HEK293 (cell line): ENCODE results near the gene EIF4E2.

Experiments
- FEZF1 ChIP-seq: fragments of 450-650 bp; formaldehyde crosslinking; IDR thresholded peaks from 2 replicates; pipeline ENCODE4 v1.5.1; 2016; ENCODE audit warnings: missing biosample characterization, missing genetic modification characterization
- GLI2 ChIP-seq: fragments of 450-650 bp; formaldehyde crosslinking; IDR thresholded peaks from 2 replicates; pipeline ENCODE4; 2017; ENCODE audit warnings: missing biosample characterization, missing genetic modification characterization, low read depth, borderline replicate concordance
- GLI4 ChIP-seq: fragments of 450-650 bp; formaldehyde crosslinking; IDR thresholded peaks from 2 replicates; pipeline ENCODE4 v1.5.1; 2016; ENCODE audit warnings: missing biosample characterization, missing genetic modification characterization
- GLIS2 ChIP-seq: fragments of 450-650 bp; formaldehyde crosslinking; IDR thresholded peaks from 2 replicates; pipeline ENCODE4 v1.5.1; 2016; ENCODE audit warnings: missing biosample characterization, missing genetic modification characterization
- IKZF3 ChIP-seq: fragments of 450-650 bp; IDR thresholded peaks from 2 replicates; pipeline ENCODE4 v1.5.0; 2018; ENCODE audit warnings: missing biosample characterization, mild to moderate bottlenecking, missing genetic modification characterization, moderate library complexity
- KLF16 ChIP-seq: fragments of 450-650 bp; formaldehyde crosslinking; IDR thresholded peaks from 2 replicates; pipeline ENCODE4 v1.5.1; 2017; ENCODE audit warnings: missing biosample characterization, missing genetic modification characterization
- KLF8 ChIP-seq: fragments of 450-650 bp; formaldehyde crosslinking; IDR thresholded peaks from 2 replicates; pipeline ENCODE4 v1.5.1; 2016; ENCODE audit warnings: missing biosample characterization, missing genetic modification characterization
- MEIS1 ChIP-seq: sonication (generic); formaldehyde crosslinking; IDR thresholded peaks from 2 replicates; pipeline ENCODE4 v1.8.1; 2022; ENCODE audit warnings: missing genetic modification reagents, mild to moderate bottlenecking, borderline replicate concordance
- MZF1 ChIP-seq: fragments of 450-650 bp; formaldehyde crosslinking; IDR thresholded peaks from 2 replicates; pipeline ENCODE4 v1.5.1; 2017; ENCODE audit warnings: missing biosample characterization, missing genetic modification characterization, borderline replicate concordance
- SCRT2 ChIP-seq: fragments of 450-650 bp; formaldehyde crosslinking; IDR thresholded peaks from 2 replicates; pipeline ENCODE4 v1.5.1; 2016; ENCODE audit warnings: missing biosample characterization, missing genetic modification characterization
- SP2 ChIP-seq: fragments of 450-650 bp; formaldehyde crosslinking; IDR thresholded peaks from 2 replicates; pipeline ENCODE4 v1.5.1; 2016; ENCODE audit warnings: missing biosample characterization, missing genetic modification characterization
- SP7 ChIP-seq: fragments of 450-650 bp; formaldehyde crosslinking; IDR thresholded peaks from 2 replicates; pipeline ENCODE4 v1.5.1; 2016; ENCODE audit warnings: missing biosample characterization, missing genetic modification characterization
- ZBTB21 ChIP-seq: fragments of 450-650 bp; formaldehyde crosslinking; IDR thresholded peaks from 2 replicates; pipeline ENCODE4 v1.5.1; 2017; ENCODE audit warnings: missing biosample characterization, missing genetic modification characterization
- ZFHX2 ChIP-seq: fragments of 450-650 bp; formaldehyde crosslinking; conservative IDR thresholded peaks from 2 replicates; pipeline ENCODE4 v1.5.1; 2016; ENCODE audit warnings: missing biosample characterization, missing genetic modification characterization
- ZFP3 ChIP-seq: fragments of 450-650 bp; formaldehyde crosslinking; IDR thresholded peaks from 2 replicates; pipeline ENCODE4 v1.5.1; 2016; ENCODE audit warnings: low read depth, missing biosample characterization, missing genetic modification characterization
- ZFP37 ChIP-seq: fragments of 450-650 bp; formaldehyde crosslinking; IDR thresholded peaks from 2 replicates; pipeline ENCODE4 v1.5.1; 2016; ENCODE audit warnings: missing biosample characterization, missing genetic modification characterization
- ZNF138 ChIP-seq: fragments of 450-650 bp; formaldehyde crosslinking; IDR thresholded peaks from 2 replicates; pipeline ENCODE4 v1.5.1; 2016; ENCODE audit warnings: missing biosample characterization, missing genetic modification characterization, borderline replicate concordance
- ZNF140 ChIP-seq: fragments of 450-650 bp; formaldehyde crosslinking; IDR thresholded peaks from 2 replicates; pipeline ENCODE4 v1.5.1; 2016; ENCODE audit warnings: missing biosample characterization, missing genetic modification characterization
- ZNF292 ChIP-seq: fragments of 450-650 bp; formaldehyde crosslinking; IDR thresholded peaks from 2 replicates; pipeline ENCODE4 v1.5.1; 2016; ENCODE audit warnings: low read depth, missing biosample characterization, missing genetic modification characterization, borderline replicate concordance
- ZNF341 ChIP-seq: fragments of 450-650 bp; formaldehyde crosslinking; IDR thresholded peaks from 2 replicates; pipeline ENCODE4; 2016; ENCODE audit warnings: low read depth, missing biosample characterization, missing genetic modification characterization
- ZNF354C ChIP-seq: fragments of 450-650 bp; formaldehyde crosslinking; IDR thresholded peaks from 2 replicates; pipeline ENCODE4 v1.5.1; 2016; ENCODE audit warnings: missing biosample characterization, missing genetic modification characterization, low read depth, borderline replicate concordance
- ZNF433 ChIP-seq: fragments of 450-650 bp; formaldehyde crosslinking; IDR thresholded peaks from 2 replicates; pipeline ENCODE4 v1.5.1; 2016; ENCODE audit warnings: missing biosample characterization, missing genetic modification characterization, low read depth
- ZNF514 ChIP-seq: fragments of 450-650 bp; formaldehyde crosslinking; IDR thresholded peaks from 2 replicates; pipeline ENCODE4 v1.5.1; 2016; ENCODE audit warnings: missing biosample characterization, missing genetic modification characterization
- ZNF571 ChIP-seq: fragments of 450-650 bp; formaldehyde crosslinking; IDR thresholded peaks from 2 replicates; pipeline ENCODE4 v1.5.0; 2017; ENCODE audit warnings: missing biosample characterization, missing genetic modification characterization
- ZNF596 ChIP-seq: fragments of 450-650 bp; IDR thresholded peaks from 2 replicates; pipeline ENCODE4 v1.5.0; 2018; ENCODE audit warnings: missing biosample characterization, mild to moderate bottlenecking, missing genetic modification characterization, moderate library complexity
- ZNF654 ChIP-seq: fragments of 450-650 bp; formaldehyde crosslinking; IDR thresholded peaks from 2 replicates; pipeline ENCODE4 v1.5.1; 2016; ENCODE audit warnings: low read depth, missing biosample characterization, missing genetic modification characterization
- ZNF664 ChIP-seq: fragments of 450-650 bp; formaldehyde crosslinking; IDR thresholded peaks from 2 replicates; pipeline ENCODE4 v1.5.1; 2016; ENCODE audit warnings: missing biosample characterization, missing genetic modification characterization
- ZNF768 ChIP-seq: fragments of 450-650 bp; formaldehyde crosslinking; IDR thresholded peaks from 2 replicates; pipeline ENCODE4 v1.5.1; 2018; ENCODE audit warnings: missing biosample characterization, mild to moderate bottlenecking, missing genetic modification characterization
- ZNF777 ChIP-seq: fragments of 450-650 bp; formaldehyde crosslinking; IDR thresholded peaks from 2 replicates; pipeline ENCODE4 v1.5.1; 2017; ENCODE audit warnings: missing biosample characterization, missing genetic modification characterization, borderline replicate concordance
- TF ChIP-seq, protein P1 (sequence below): fragments of 450-650 bp; formaldehyde crosslinking; IDR thresholded peaks from 2 replicates; pipeline ENCODE4 v1.5.1; 2016; ENCODE audit warnings: missing biosample characterization, missing genetic modification characterization
- TF ChIP-seq, protein P2 (sequence below): fragments of 450-650 bp; formaldehyde crosslinking; IDR thresholded peaks from 2 replicates; pipeline ENCODE4 v1.5.1; 2016; ENCODE audit warnings: missing biosample characterization, missing genetic modification characterization
- TF ChIP-seq, protein P3 (sequence below): fragments of 450-650 bp; formaldehyde crosslinking; IDR thresholded peaks from 2 replicates; pipeline ENCODE4 v1.5.1; 2016; ENCODE audit warnings: missing biosample characterization, missing genetic modification characterization

The EIF4E2 gene

GRCh38 chr2:232611559-232612218, 61.2 kb downstream of the EIF4E2 start (continued):
- TF ChIP-seq ZBTB21 (tag by site-specific recombination): no peak
- no peak for TF ChIP-seq ZNF596 (tag by site-specific recombination)
- peak; percentile 45 for TF ChIP-seq ZNF654 (tag by site-specific recombination)
- TF ChIP-seq, protein P1, sequence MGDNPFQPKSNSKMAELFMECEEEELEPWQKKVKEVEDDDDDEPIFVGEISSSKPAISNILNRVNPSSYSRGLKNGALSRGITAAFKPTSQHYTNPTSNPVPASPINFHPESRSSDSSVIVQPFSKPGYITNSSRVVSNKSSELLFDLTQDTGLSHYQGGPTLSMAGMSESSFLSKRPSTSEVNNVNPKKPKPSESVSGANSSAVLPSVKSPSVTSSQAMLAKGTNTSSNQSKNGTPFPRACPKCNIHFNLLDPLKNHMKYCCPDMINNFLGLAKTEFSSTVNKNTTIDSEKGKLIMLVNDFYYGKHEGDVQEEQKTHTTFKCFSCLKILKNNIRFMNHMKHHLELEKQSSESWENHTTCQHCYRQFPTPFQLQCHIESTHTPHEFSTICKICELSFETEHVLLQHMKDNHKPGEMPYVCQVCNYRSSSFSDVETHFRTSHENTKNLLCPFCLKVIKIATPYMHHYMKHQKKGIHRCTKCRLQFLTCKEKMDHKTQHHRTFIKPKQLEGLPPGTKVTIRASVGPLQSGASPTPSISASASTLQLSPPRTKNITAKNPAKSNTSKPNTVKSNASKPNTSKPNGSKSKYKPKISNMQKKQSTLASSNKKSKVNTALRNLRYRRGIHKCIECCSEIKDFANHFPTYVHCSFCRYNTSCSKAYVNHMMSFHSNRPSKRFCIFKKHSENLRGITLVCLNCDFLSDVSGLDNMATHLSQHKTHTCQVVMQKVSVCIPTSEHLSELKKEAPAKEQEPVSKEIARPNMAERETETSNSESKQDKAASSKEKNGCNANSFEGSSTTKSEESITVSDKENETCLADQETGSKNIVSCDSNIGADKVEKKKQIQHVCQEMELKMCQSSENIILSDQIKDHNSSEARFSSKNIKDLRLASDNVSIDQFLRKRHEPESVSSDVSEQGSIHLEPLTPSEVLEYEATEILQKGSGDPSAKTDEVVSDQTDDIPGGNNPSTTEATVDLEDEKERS: no peak
- no peak for TF ChIP-seq ZNF664 (tag by site-specific recombination)
- no peak for TF ChIP-seq FEZF1
- TF ChIP-seq ZFHX2: peak; percentile 74
- TF ChIP-seq, protein P2, sequence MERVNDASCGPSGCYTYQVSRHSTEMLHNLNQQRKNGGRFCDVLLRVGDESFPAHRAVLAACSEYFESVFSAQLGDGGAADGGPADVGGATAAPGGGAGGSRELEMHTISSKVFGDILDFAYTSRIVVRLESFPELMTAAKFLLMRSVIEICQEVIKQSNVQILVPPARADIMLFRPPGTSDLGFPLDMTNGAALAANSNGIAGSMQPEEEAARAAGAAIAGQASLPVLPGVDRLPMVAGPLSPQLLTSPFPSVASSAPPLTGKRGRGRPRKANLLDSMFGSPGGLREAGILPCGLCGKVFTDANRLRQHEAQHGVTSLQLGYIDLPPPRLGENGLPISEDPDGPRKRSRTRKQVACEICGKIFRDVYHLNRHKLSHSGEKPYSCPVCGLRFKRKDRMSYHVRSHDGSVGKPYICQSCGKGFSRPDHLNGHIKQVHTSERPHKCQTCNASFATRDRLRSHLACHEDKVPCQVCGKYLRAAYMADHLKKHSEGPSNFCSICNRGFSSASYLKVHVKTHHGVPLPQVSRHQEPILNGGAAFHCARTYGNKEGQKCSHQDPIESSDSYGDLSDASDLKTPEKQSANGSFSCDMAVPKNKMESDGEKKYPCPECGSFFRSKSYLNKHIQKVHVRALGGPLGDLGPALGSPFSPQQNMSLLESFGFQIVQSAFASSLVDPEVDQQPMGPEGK (tag by site-specific recombination): peak; percentile 56
- no peak for TF ChIP-seq ZFP37 (tag by site-specific recombination)
- TF ChIP-seq ZNF514: no peak
- TF ChIP-seq ZNF354C (tag by site-specific recombination): no peak
- TF ChIP-seq GLI4 (tag by site-specific recombination): no peak
- TF ChIP-seq MZF1 (tag by site-specific recombination): no peak
- no peak for TF ChIP-seq ZFP3
- no peak for TF ChIP-seq KLF8 (tag by site-specific recombination)
- no peak for TF ChIP-seq IKZF3
- no peak for TF ChIP-seq MEIS1 (CRISPR knock-in tag)
- no peak for TF ChIP-seq ZNF140
- TF ChIP-seq KLF16 (tag by site-specific recombination): no peak
- no peak for TF ChIP-seq GLI2
- TF ChIP-seq ZNF138 (tag by site-specific recombination): no peak
- TF ChIP-seq, protein P3, sequence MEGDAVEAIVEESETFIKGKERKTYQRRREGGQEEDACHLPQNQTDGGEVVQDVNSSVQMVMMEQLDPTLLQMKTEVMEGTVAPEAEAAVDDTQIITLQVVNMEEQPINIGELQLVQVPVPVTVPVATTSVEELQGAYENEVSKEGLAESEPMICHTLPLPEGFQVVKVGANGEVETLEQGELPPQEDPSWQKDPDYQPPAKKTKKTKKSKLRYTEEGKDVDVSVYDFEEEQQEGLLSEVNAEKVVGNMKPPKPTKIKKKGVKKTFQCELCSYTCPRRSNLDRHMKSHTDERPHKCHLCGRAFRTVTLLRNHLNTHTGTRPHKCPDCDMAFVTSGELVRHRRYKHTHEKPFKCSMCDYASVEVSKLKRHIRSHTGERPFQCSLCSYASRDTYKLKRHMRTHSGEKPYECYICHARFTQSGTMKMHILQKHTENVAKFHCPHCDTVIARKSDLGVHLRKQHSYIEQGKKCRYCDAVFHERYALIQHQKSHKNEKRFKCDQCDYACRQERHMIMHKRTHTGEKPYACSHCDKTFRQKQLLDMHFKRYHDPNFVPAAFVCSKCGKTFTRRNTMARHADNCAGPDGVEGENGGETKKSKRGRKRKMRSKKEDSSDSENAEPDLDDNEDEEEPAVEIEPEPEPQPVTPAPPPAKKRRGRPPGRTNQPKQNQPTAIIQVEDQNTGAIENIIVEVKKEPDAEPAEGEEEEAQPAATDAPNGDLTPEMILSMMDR: peak; percentile 89
- no peak for TF ChIP-seq ZNF433
- no peak for TF ChIP-seq SCRT2
- no peak for TF ChIP-seq ZNF341 (tag by site-specific recombination)
- TF ChIP-seq SP2: 0 out of 2 replicates have a peak, but pooled peaks have one; percentile 8
- no peak for TF ChIP-seq ZNF777 (tag by site-specific recombination)
- no peak; the same call in 1 of the 2 replicates for TF ChIP-seq SP7 (tag by site-specific recombination)
- TF ChIP-seq ZNF768 (tag by site-specific recombination): 0 out of 2 replicates have a peak, but pooled peaks have one; percentile 5
- TF ChIP-seq ZNF292: no peak
- no peak for TF ChIP-seq ZNF571 (tag by site-specific recombination)
- 0 out of 2 replicates have a peak, but pooled peaks have one; percentile 30 for TF ChIP-seq GLIS2
